B cell (primary cell): ENCODE results near the gene SEMA7A. TPM values are rescaled to one million over a fixed set of nuclear protein-coding genes. Genes with fewer than 3 reads are reported as not detected.

ENCODE experiments used
- ATAC-seq: fragments of 200-7000 bp; cut with Tn5 transposase; one replicate; pipeline ENCODE4 v1.10.0; 2021; ENCODE audit warnings: low read depth, mild to moderate bottlenecking, moderate number of reproducible peaks, moderate library complexity
- CTCF ChIA-PET: fragments of 350-600 bp; sonication (Branson Sonifier 250); formaldehyde crosslinking; loops from one replicate; lab custom pipeline; 2021; ENCODE audit warnings: antibody characterized with exemption, inconsistent platforms; lab: Charles Lee
- POLR2A ChIA-PET: fragments of 350-600 bp; sonication (Branson Sonifier 250); formaldehyde crosslinking; loops from one replicate; lab custom pipeline; 2021; ENCODE audit warnings: antibody characterized with exemption; lab: Charles Lee
- DNase-seq: peaks from one replicate; pipeline ENCODE4 v3.0.0; 2013
- H2AFZ ChIP-seq: 2 replicates; pipeline ENCODE4 v1.6.1; 2012; ENCODE audit warnings: mild to moderate bottlenecking, low read depth, low read length; ENCODE audit not compliant: insufficient read depth, poor library complexity, severe bottlenecking
- H3K27ac ChIP-seq, 2 donors: 1 replicate in 1 of 2; 2 replicates in 1 of 2; pipeline ENCODE4 v1.5.1; 2012 to 2013; ENCODE audit warnings: low read length in 2 of 2, mild to moderate bottlenecking in 2 of 2, moderate library complexity in 1 of 2
- H3K27me3 ChIP-seq, 4 experiments: fragments of 200-600 bp in 1 of 4; sonication (generic) in 1 of 4; replicated peaks in 1 of 4; 1 replicate in 2 of 4; 2 replicates in 2 of 4; pipeline versions ENCODE4 v1.6.1 to v1.7.0; 2013 to 2016; ENCODE audit warnings: low read length in 3 of 4, mild to moderate bottlenecking in 2 of 4, mixed read lengths in 1 of 4, moderate library complexity in 1 of 4; ENCODE audit not compliant: insufficient read depth in 4 of 4, control insufficient read depth in 3 of 4; ENCODE audit errors: control extremely low read depth in 1 of 4
- H3K36me3 ChIP-seq, 2 experiments: replicated peaks in 1 of 2; 1 replicate in 1 of 2; 2 replicates in 1 of 2; pipeline versions ENCODE4 v1.6.1 to v1.7.1; 2013; ENCODE audit warnings: low read length in 1 of 2; ENCODE audit not compliant: insufficient read depth in 2 of 2, control insufficient read depth in 1 of 2; ENCODE audit errors: control extremely low read depth in 1 of 2, extremely low read depth in 1 of 2
- H3K4me1 ChIP-seq, 2 donors: fragments of 200-600 bp in 1 of 2; sonication (generic) in 1 of 2; 1 replicate in 1 of 2; 2 replicates in 1 of 2; pipeline versions ENCODE4 v1.5.1 to v1.6.1; 2013 to 2017; ENCODE audit warnings: low read length in 2 of 2; ENCODE audit not compliant: control insufficient read depth in 2 of 2, insufficient read depth in 2 of 2
- H3K4me2 ChIP-seq: replicated peaks from 2 replicates; pipeline ENCODE3; 2012; ENCODE audit warnings: mild to moderate bottlenecking, low read depth, low read length; ENCODE audit not compliant: poor library complexity, severe bottlenecking
- H3K4me3 ChIP-seq, 5 experiments: fragments of 200-600 bp in 1 of 5; sonication (generic) in 1 of 5; 1 replicate in 3 of 5; 2 replicates in 2 of 5; pipeline versions ENCODE4 v1.5.1 to v1.7.0; 2011 to 2016; ENCODE audit warnings: low read length in 4 of 5, mild to moderate bottlenecking in 4 of 5, low read depth in 2 of 5, control low read depth in 1 of 5, moderate library complexity in 1 of 5; ENCODE audit not compliant: insufficient read depth in 1 of 5; ENCODE audit errors: control extremely low read depth in 1 of 5, extremely low read depth in 1 of 5
- H3K79me2 ChIP-seq: fragments of 200-600 bp; sonication (generic); one replicate; pipeline ENCODE4 v1.6.0; 2016; ENCODE audit warnings: low read length; ENCODE audit not compliant: control insufficient read depth, insufficient read depth
- H3K9ac ChIP-seq: fragments of 200-600 bp; sonication (generic); 2 replicates; pipeline ENCODE4 v1.6.1; 2017; ENCODE audit warnings: mild to moderate bottlenecking, low read length, moderate library complexity
- H3K9me3 ChIP-seq, 3 donors: one replicate each; pipeline versions ENCODE4 v1.6.1 to v1.7.1; 2013; ENCODE audit warnings: low read length in 2 of 3; ENCODE audit not compliant: control insufficient read depth in 2 of 3, insufficient read depth in 1 of 3; ENCODE audit errors: control extremely low read depth in 1 of 3
- H4K20me1 ChIP-seq: 2 replicates; pipeline ENCODE4 v1.6.0; 2012; ENCODE audit warnings: mild to moderate bottlenecking, low read length; ENCODE audit not compliant: insufficient read depth, control insufficient read depth, poor library complexity, severe bottlenecking
- H3K27ac Mint-ChIP-seq: one replicate; pipeline ENCODE4 v1.8.0; 2021; ENCODE audit warnings: mixed read lengths
- H3K27me3 Mint-ChIP-seq: one replicate; pipeline ENCODE4 v1.8.0; 2021; ENCODE audit warnings: mixed read lengths
- H3K4me1 Mint-ChIP-seq: one replicate; pipeline ENCODE4 v1.8.0; 2021; ENCODE audit warnings: mixed read lengths
- H3K4me3 Mint-ChIP-seq: one replicate; pipeline ENCODE4 v1.8.0; 2021; ENCODE audit warnings: mixed read lengths
- H3K9me3 Mint-ChIP-seq: one replicate; pipeline ENCODE4 v1.8.0; 2022; ENCODE audit warnings: mixed read lengths; ENCODE audit not compliant: insufficient read depth
- EZH2 ChIP-seq: IDR thresholded peaks from 2 replicates; pipeline ENCODE4 v1.6.1; 2012; ENCODE audit warnings: borderline replicate concordance, low read depth, mild to moderate bottlenecking, moderate library complexity, low read length; ENCODE audit not compliant: insufficient read depth, poor library complexity, severe bottlenecking
- WGBS: methylation state at CpG from one replicate; pipeline ENCODE4 v1.1.5; 2013; ENCODE audit warnings: missing lambda C conversion rate; ENCODE audit not compliant: insufficient coverage; 5-methylcytosine and 5-hydroxymethylcytosine counted together
- intact Hi-C: fragments of 100-400 bp; cut with micrococcal nuclease; formaldehyde crosslinking; loops from one replicate; pipeline ENCODE4 v1.10.0; 2022
- polyA plus RNA-seq: library from polyadenylated mRNA; depleted of rRNA; stranded (reverse); fragments of >200 nt; gene quantifications from 2 replicates; pipeline ENCODE4 v1.2.3, GENCODE V29; 2012
- total RNA-seq, 2 donors: library from RNA; stranded (reverse); fragments of 120-200 nt in 1 of 2; gene quantifications; 1 replicate in 1 of 2; 2 replicates in 1 of 2; pipeline versions ENCODE4 v1.2.3 to v1.2.4, GENCODE V29; 2013 to 2022
- TF ChIP-seq, protein P1 (sequence below): fragments of 200-600 bp; IDR thresholded peaks from one replicate; pipeline ENCODE4 v1.8.0; 2022; ENCODE audit warnings: antibody characterized with exemption, mild to moderate bottlenecking

Gene SEMA7A
- total and polyA plus RNA-seq, 2 donors (not counting 1 experiment from before 2014, with no cell fraction given), result 42.0 to 44.2 TPM

DNA sequence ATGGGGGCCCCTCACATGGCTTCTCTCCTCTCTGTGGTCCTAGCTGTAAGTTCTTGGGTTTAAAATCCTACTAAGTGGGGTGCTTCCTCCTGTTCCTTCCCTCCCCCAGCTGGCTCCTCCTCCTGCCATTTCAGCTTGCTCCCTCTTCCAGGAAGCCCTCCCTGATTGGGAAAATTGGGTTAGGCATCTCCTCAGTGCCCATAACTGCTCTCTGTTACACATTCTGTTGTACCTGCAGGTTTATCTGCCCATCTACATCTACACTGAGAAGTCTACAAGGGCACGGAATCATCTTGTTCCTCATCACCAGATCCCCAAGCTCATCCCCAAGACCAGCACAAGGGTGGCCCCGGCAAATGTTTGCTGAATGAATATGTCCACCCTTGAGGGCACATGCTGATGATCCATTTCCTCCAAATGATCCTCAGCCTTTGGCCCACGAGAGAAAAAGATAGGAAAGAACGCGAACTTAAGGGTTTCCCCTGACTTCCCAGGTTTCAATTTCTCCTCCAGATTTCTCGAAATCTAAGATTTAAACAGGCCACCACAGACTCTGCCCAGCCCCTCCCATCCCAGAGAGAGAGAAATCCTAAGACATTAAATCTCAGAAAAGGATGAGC, 3.9 kb downstream of the SEMA7A start:
- TF ChIP-seq EZH2, result no peak
- TF ChIP-seq, protein P1, sequence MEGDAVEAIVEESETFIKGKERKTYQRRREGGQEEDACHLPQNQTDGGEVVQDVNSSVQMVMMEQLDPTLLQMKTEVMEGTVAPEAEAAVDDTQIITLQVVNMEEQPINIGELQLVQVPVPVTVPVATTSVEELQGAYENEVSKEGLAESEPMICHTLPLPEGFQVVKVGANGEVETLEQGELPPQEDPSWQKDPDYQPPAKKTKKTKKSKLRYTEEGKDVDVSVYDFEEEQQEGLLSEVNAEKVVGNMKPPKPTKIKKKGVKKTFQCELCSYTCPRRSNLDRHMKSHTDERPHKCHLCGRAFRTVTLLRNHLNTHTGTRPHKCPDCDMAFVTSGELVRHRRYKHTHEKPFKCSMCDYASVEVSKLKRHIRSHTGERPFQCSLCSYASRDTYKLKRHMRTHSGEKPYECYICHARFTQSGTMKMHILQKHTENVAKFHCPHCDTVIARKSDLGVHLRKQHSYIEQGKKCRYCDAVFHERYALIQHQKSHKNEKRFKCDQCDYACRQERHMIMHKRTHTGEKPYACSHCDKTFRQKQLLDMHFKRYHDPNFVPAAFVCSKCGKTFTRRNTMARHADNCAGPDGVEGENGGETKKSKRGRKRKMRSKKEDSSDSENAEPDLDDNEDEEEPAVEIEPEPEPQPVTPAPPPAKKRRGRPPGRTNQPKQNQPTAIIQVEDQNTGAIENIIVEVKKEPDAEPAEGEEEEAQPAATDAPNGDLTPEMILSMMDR, result no peak
- no peaks in the 10 kb centered on the region for H3K9me3 Mint-ChIP-seq
- Histone ChIP-seq H4K20me1 (peaks cover 62% of the 10 kb centered on the region), H3K4me2 (peak overlapping the region; percentile 91), H3K27ac (peak overlapping the region; percentile 63 to 75), H3K79me2 (peaks cover 89% of the 10 kb centered on the region), H3K27me3 (no peaks in the 10 kb centered on the region), H3K36me3 (peaks cover 0 to 21% of the 10 kb centered on the region in 2 experiments), H3K9ac (peak overlapping the region; percentile 86), H3K4me3 (peak overlapping the region in 3 of 5 experiments; percentile 28 to 83 (median 82)), H3K9me3 (no peaks in the 10 kb centered on the region), H3K4me1 (peaks cover 84 to 91% of the 10 kb centered on the region in 2 donors), H2AFZ (no peak overlapping the region)
- DNase-seq, result no peak
- CTCF ChIA-PET, result interaction anchor here (1.0 to 26.1 kb wide), 4 partner anchors 11 to 127 kb away, joined by 4 to 855 read pairs (median 36); no protein-coding TSS in a partner anchor
- POLR2A ChIA-PET, result interaction anchor here (1.3 to 5.3 kb wide), 4 partner anchors 26 to 45 kb away, joined by 3 to 32 read pairs (median 14); no protein-coding TSS in a partner anchor
- peak overlapping the region; percentile 96 for H3K4me3 Mint-ChIP-seq
- intact Hi-C loops, result loop anchor here (1.0 to 10.0 kb wide), 2 partner anchors 28 to 355 kb away; partner anchors contain the start of gene CSK
- 77% methylated on average over 6 of the region's 6 CpGs for WGBS
- peaks cover 86% of the 10 kb centered on the region for H3K4me1 Mint-ChIP-seq
- no peaks in the 10 kb centered on the region for H3K27me3 Mint-ChIP-seq
- ATAC-seq, result no peak
- H3K27ac Mint-ChIP-seq, result peak overlapping the region; percentile 91
